Heart left ventricle (tissue), 13 donors: ENCODE results near the gene SCD.

ENCODE experiments used
- POLR2A ChIP-seq, 2 donors: fragments of 450-650 bp; IDR thresholded peaks; one replicate each; pipeline ENCODE4 v1.6.1; 2017; ENCODE audit warnings: antibody characterized with exemption in 2 of 2, mild to moderate bottlenecking in 2 of 2, moderate library complexity in 2 of 2
- TF ChIP-seq, protein P1 (sequence below), 12 donors: fragments of 200-600 bp; sonication (generic) in 4 of 12; IDR thresholded peaks; one replicate each; pipeline versions ENCODE4 v1.5.0 to v1.8.0; 2018 to 2022; ENCODE audit warnings: antibody characterized with exemption in 12 of 12, mild to moderate bottlenecking in 5 of 12
- donor health status: ischemic (EF 13 %, LVEDD 7.1; RV severe dilation, severe dysfunction).
- donor health status: DM: no; HTN: yes; CAD: no.
- donor health status: DM: no; HTN: no; CAD: no.
- donor health status: ischemic (EF 25% LVEDD 6.9; RV normal size, moderate dysfunction).
- donor health status: ischemic (EF 25% LVEDD 5.7; RV mildly dilated, moderate dysfunction).
- donor health status: ischemic (EF 35%, LVEDD 5.7; RV mildly dilated, moderate dysfunction).
- donor health status: nonischemic (EF 11% LVEDD 7.7; RV severe dilation, severe dysfunction).
- donor health status: DM: yes; HTN: yes; CAD: no.
- donor health status: PGD.
- donor health status: ischemic (EF 29% LVEDD 5.4; RV normal size, mild dysfunction).
- donor health status: nonischemic (EF 23%, LVEDD 6.1; RV moderate dilation, normal function).

DNA sequence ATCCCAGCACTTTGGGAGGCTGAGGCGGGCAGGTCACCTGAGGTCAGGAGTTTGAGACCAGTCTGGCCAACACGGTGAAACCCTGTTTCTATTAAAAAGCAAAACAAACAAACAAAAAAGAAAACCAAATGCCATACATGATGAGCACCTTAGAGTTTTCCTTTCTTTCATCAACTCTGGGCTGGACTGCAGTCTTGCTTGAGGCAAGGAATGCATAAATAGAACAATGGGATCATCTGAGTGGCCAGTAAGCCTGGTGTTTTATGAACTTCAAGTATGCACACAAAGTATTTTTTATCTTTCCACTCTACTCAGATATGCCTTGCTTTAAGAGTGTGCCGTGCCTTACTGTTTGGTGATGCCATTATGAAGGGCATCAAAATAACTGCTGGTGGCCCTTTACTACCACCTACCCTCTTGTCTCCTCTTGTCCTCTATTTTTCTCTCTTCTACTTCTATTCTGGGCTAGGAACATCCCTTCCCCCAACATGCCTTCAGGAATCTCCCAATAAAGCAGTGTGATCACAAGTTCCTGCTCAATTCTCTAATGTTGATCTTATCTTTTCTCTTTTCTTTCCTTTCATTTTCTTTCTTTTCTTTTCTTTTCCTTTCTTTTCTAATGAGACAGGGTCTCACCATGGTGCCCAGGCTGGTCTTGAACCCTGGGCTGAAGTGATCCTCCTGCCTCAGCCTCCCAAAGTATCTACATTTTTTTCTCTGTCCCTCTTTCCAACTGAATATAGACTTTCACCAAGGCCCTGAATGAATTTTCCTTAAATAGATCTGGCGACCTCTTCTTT is 10.2 kb downstream of the SCD start:
- TF ChIP-seq, protein P1, sequence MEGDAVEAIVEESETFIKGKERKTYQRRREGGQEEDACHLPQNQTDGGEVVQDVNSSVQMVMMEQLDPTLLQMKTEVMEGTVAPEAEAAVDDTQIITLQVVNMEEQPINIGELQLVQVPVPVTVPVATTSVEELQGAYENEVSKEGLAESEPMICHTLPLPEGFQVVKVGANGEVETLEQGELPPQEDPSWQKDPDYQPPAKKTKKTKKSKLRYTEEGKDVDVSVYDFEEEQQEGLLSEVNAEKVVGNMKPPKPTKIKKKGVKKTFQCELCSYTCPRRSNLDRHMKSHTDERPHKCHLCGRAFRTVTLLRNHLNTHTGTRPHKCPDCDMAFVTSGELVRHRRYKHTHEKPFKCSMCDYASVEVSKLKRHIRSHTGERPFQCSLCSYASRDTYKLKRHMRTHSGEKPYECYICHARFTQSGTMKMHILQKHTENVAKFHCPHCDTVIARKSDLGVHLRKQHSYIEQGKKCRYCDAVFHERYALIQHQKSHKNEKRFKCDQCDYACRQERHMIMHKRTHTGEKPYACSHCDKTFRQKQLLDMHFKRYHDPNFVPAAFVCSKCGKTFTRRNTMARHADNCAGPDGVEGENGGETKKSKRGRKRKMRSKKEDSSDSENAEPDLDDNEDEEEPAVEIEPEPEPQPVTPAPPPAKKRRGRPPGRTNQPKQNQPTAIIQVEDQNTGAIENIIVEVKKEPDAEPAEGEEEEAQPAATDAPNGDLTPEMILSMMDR (IDR thresholded peaks at IDR 0.05) = no peak
- no peak for TF ChIP-seq POLR2A (IDR thresholded peaks at IDR 0.05)
